H1 (cell line): ENCODE data around the gene PTPRG. TPM values are rescaled to one million over a fixed set of nuclear protein-coding genes. Genes with fewer than 3 reads are reported as not detected.

Experiments
- BCL11A ChIP-seq, 2 experiments: IDR thresholded peaks; one replicate each; pipeline ENCODE4 v1.6.1; 2011; ENCODE audit warnings: low read depth in 2 of 2, low read length in 2 of 2, mild to moderate bottlenecking in 2 of 2
- CBX8 ChIP-seq: fragments of 300-800, 300-1000 bp; sonication (generic); IDR thresholded peaks from 2 replicates; pipeline ENCODE4 v1.7.1; 2016; ENCODE audit warnings: low read depth, low read length, borderline replicate concordance
- JUND ChIP-seq: IDR thresholded peaks from 2 replicates; pipeline ENCODE4 v1.6.1; 2011; ENCODE audit warnings: mild to moderate bottlenecking, improper control_type of control experiment, low read length
- NRF1 ChIP-seq: IDR thresholded peaks from 2 replicates; pipeline ENCODE4 v1.6.1; 2011; ENCODE audit warnings: mild to moderate bottlenecking, low read depth, low read length, improper control_type of control experiment
- POLR2AphosphoS5 ChIP-seq: IDR thresholded peaks from 2 replicates; pipeline ENCODE4 v1.6.1; 2011; ENCODE audit warnings: low read depth, low read length
- RAD21 ChIP-seq, 2 experiments: IDR thresholded peaks in 1 of 2; conservative IDR thresholded peaks in 1 of 2; 2 replicates each; pipeline ENCODE4 v1.6.1; 2011; ENCODE audit warnings: low read depth in 2 of 2, low read length in 2 of 2, improper control_type of control experiment in 1 of 2, inconsistent platforms in 1 of 2, mild to moderate bottlenecking in 1 of 2, moderate library complexity in 1 of 2
- SP2 ChIP-seq: IDR thresholded peaks from 2 replicates; pipeline ENCODE4 v1.6.1; 2012; ENCODE audit warnings: mild to moderate bottlenecking, low read length, inconsistent platforms
- SRF ChIP-seq: IDR thresholded peaks from 2 replicates; pipeline ENCODE4 v1.6.1; 2011; ENCODE audit warnings: mild to moderate bottlenecking, low read depth, low read length, moderate library complexity
- SUZ12 ChIP-seq: fragments of 200-600 bp; sonication (generic); IDR thresholded peaks from 2 replicates; pipeline ENCODE4 v1.6.1; 2012; ENCODE audit warnings: mild to moderate bottlenecking, inconsistent platforms, low read length, moderate library complexity, mixed read lengths
- polyA plus RNA-seq, 7 experiments: library from polyadenylated mRNA; depleted of rRNA in 3 of 7; stranded (reverse) in 5 of 7; unstranded in 2 of 7; fragments of >200 nt in 5 of 7; fragments of 200-250 nt in 2 of 7; gene quantifications; 1 replicate in 5 of 7; 2 replicates in 1 of 7; 4 replicates in 1 of 7; pipeline versions ENCODE4 v1.2.1 to v1.2.3, GENCODE V29; 2011 to 2013; ENCODE audit warnings: missing spikeins in 2 of 7, mixed read lengths in 2 of 7
- total RNA-seq: library from RNA; stranded (reverse); fragmentation: NEBNext Ultra II Directional; extraction: Animal tissue kit (Norgen Biotek cat#: 25700); gene quantifications from 2 replicates; pipeline ENCODE4 v1.2.1, GENCODE V29; 2021
- TF ChIP-seq, protein P1 (sequence below): fragments of 300-600 bp; sonication (generic); IDR thresholded peaks from 2 replicates; pipeline ENCODE4 v1.7.1; 2012; ENCODE audit warnings: low read length, moderate library complexity, mild to moderate bottlenecking, inconsistent platforms; ENCODE audit not compliant: insufficient replicate concordance
- TF ChIP-seq, protein P2 (sequence below): IDR thresholded peaks from 2 replicates; pipeline ENCODE4 v1.6.1; 2012; ENCODE audit warnings: inconsistent platforms

PTPRG gene
- total and polyA plus RNA-seq, 2 of the 8 experiments (the other 6 are each of a cell fraction or from before 2014, with no cell fraction given): 23.3 to 96.2 TPM

DNA sequence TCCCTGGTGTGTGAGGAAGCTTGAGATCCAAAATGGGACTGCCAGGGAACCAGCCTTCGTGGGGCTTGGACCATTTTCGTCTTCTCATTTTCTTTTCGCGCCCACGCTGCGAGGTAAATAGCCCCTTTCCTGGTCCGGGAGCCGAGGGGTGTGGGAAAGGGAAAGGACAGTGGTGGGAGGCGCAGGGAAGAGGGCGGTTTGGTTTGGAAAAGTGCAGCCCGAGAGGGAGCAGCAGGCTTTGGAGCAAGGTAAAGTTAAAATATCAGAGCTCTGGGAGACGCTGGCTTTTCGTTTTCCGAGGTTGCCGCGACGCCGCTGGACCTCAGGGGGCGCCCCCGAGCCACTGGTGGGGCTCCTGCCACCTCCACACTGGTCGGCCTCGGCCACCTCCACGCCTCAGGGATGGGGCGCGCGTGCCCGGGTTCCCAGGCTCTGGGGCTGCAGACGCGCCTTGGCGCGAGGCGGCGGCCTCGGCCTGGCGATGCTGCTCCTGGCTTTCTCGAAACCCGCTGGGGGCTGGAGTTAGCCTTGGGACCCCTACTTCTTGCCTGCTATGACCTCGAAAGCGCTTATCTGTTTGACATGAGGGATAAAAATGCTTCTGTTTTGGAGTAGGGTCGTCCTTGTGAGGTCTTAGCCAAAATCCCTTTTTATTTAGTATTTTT, 3.2 kb downstream of the PTPRG start (continued):
- TF ChIP-seq RAD21 (IDR thresholded peaks at IDR 0.05 in 1 of 2, conservative IDR thresholded peaks at IDR 0.05 in 1 of 2; ENCODE audit: low read depth in 2 of 2, low read length in 2 of 2) (peak; percentile 88 to 92), POLR2AphosphoS5 (no peak), BCL11A (IDR thresholded peaks at IDR 0.05; ENCODE audit: low read depth in 2 of 2, low read length in 2 of 2) (no peak), SP2 (no peak), SUZ12 (no peak), NRF1 (no peak), JUND (peak; percentile 14; the same call in 1 of the 2 replicates), CBX8 (no peak), SRF (no peak)
- TF ChIP-seq, protein P1, sequence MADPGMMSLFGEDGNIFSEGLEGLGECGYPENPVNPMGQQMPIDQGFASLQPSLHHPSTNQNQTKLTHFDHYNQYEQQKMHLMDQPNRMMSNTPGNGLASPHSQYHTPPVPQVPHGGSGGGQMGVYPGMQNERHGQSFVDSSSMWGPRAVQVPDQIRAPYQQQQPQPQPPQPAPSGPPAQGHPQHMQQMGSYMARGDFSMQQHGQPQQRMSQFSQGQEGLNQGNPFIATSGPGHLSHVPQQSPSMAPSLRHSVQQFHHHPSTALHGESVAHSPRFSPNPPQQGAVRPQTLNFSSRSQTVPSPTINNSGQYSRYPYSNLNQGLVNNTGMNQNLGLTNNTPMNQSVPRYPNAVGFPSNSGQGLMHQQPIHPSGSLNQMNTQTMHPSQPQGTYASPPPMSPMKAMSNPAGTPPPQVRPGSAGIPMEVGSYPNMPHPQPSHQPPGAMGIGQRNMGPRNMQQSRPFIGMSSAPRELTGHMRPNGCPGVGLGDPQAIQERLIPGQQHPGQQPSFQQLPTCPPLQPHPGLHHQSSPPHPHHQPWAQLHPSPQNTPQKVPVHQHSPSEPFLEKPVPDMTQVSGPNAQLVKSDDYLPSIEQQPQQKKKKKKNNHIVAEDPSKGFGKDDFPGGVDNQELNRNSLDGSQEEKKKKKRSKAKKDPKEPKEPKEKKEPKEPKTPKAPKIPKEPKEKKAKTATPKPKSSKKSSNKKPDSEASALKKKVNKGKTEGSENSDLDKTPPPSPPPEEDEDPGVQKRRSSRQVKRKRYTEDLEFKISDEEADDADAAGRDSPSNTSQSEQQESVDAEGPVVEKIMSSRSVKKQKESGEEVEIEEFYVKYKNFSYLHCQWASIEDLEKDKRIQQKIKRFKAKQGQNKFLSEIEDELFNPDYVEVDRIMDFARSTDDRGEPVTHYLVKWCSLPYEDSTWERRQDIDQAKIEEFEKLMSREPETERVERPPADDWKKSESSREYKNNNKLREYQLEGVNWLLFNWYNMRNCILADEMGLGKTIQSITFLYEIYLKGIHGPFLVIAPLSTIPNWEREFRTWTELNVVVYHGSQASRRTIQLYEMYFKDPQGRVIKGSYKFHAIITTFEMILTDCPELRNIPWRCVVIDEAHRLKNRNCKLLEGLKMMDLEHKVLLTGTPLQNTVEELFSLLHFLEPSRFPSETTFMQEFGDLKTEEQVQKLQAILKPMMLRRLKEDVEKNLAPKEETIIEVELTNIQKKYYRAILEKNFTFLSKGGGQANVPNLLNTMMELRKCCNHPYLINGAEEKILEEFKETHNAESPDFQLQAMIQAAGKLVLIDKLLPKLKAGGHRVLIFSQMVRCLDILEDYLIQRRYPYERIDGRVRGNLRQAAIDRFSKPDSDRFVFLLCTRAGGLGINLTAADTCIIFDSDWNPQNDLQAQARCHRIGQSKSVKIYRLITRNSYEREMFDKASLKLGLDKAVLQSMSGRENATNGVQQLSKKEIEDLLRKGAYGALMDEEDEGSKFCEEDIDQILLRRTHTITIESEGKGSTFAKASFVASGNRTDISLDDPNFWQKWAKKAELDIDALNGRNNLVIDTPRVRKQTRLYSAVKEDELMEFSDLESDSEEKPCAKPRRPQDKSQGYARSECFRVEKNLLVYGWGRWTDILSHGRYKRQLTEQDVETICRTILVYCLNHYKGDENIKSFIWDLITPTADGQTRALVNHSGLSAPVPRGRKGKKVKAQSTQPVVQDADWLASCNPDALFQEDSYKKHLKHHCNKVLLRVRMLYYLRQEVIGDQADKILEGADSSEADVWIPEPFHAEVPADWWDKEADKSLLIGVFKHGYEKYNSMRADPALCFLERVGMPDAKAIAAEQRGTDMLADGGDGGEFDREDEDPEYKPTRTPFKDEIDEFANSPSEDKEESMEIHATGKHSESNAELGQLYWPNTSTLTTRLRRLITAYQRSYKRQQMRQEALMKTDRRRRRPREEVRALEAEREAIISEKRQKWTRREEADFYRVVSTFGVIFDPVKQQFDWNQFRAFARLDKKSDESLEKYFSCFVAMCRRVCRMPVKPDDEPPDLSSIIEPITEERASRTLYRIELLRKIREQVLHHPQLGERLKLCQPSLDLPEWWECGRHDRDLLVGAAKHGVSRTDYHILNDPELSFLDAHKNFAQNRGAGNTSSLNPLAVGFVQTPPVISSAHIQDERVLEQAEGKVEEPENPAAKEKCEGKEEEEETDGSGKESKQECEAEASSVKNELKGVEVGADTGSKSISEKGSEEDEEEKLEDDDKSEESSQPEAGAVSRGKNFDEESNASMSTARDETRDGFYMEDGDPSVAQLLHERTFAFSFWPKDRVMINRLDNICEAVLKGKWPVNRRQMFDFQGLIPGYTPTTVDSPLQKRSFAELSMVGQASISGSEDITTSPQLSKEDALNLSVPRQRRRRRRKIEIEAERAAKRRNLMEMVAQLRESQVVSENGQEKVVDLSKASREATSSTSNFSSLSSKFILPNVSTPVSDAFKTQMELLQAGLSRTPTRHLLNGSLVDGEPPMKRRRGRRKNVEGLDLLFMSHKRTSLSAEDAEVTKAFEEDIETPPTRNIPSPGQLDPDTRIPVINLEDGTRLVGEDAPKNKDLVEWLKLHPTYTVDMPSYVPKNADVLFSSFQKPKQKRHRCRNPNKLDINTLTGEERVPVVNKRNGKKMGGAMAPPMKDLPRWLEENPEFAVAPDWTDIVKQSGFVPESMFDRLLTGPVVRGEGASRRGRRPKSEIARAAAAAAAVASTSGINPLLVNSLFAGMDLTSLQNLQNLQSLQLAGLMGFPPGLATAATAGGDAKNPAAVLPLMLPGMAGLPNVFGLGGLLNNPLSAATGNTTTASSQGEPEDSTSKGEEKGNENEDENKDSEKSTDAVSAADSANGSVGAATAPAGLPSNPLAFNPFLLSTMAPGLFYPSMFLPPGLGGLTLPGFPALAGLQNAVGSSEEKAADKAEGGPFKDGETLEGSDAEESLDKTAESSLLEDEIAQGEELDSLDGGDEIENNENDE: no peak
- TF ChIP-seq, protein P2, sequence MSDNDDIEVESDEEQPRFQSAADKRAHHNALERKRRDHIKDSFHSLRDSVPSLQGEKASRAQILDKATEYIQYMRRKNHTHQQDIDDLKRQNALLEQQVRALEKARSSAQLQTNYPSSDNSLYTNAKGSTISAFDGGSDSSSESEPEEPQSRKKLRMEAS: peak; percentile 84
